H1 (cell line): Measurements from ENCODE around the gene LRP5. TPM values are rescaled to one million over a fixed set of nuclear protein-coding genes. Genes with fewer than 3 reads are reported as not detected.

Experiments
- CTCF ChIA-PET: fragments of 300-600 bp; sonication (Branson Sonifier 250); formaldehyde crosslinking; loops from one replicate; lab custom pipeline; 2021; ENCODE audit not compliant: partially characterized antibody; lab: Charles Lee
- POLR2A ChIA-PET: fragments of 300-600 bp; sonication (Branson Sonifier 250); formaldehyde crosslinking; loops from one replicate; lab custom pipeline; 2021; ENCODE audit warnings: inconsistent platforms; ENCODE audit not compliant: partially characterized antibody; lab: Charles Lee
- DNase-seq, 2 experiments: peaks; one replicate each; pipeline versions ENCODE4 v3.0.0 to v3.0.0-alpha.2; 2010 to 2022; ENCODE audit warnings: low spot score in 2 of 2, low read depth in 1 of 2, mixed read lengths in 1 of 2
- FAIRE-seq: peaks from 2 replicates; lab custom pipeline; 2011; peaks lifted over from hg19 to GRCh38; lab: Jason Lieb, UNC
- H2AFZ ChIP-seq: 2 replicates; pipeline ENCODE4 v1.8.1; 2012; ENCODE audit warnings: low read length, inconsistent platforms
- H2AK5ac ChIP-seq: 2 replicates; pipeline ENCODE4 v1.6.1; 2013; ENCODE audit warnings: low read depth, low read length
- H2BK120ac ChIP-seq: replicated peaks from 2 replicates; pipeline ENCODE3; 2013; ENCODE audit warnings: low read depth, low read length, inconsistent platforms
- H2BK12ac ChIP-seq: 2 replicates; pipeline ENCODE4 v1.6.1; 2013; ENCODE audit warnings: low read depth, low read length
- H2BK15ac ChIP-seq: 2 replicates; pipeline ENCODE4 v1.6.1; 2013; ENCODE audit warnings: low read length
- H2BK20ac ChIP-seq: 2 replicates; pipeline ENCODE4 v1.6.1; 2013; ENCODE audit warnings: low read length
- H2BK5ac ChIP-seq: 2 replicates; pipeline ENCODE4 v1.6.1; 2013; ENCODE audit warnings: low read depth, low read length
- H3K14ac ChIP-seq: 2 replicates; pipeline ENCODE4 v1.6.1; 2013; ENCODE audit warnings: inconsistent platforms; ENCODE audit not compliant: insufficient read length
- H3K18ac ChIP-seq: 2 replicates; pipeline ENCODE4 v1.6.1; 2013; ENCODE audit warnings: low read length; ENCODE audit errors: extremely low read depth
- H3K23ac ChIP-seq: 2 replicates; pipeline ENCODE4 v1.6.1; 2013; ENCODE audit warnings: inconsistent platforms; ENCODE audit not compliant: insufficient read length
- H3K23me2 ChIP-seq: 2 replicates; pipeline ENCODE4 v1.6.1; 2013; ENCODE audit warnings: low read depth, low read length
- H3K27ac ChIP-seq: 2 replicates; pipeline ENCODE4 v1.6.1; 2011; ENCODE audit warnings: low read depth, low read length, inconsistent platforms
- H3K27me3 ChIP-seq, 4 experiments: replicated peaks in 1 of 4; 1 replicate in 1 of 4; 2 replicates in 3 of 4; pipeline versions ENCODE4 v1.6.1 to v1.8.1; 2011 to 2013; ENCODE audit warnings: low read length in 3 of 4, mild to moderate bottlenecking in 3 of 4, inconsistent platforms in 2 of 4, mixed read lengths in 2 of 4, moderate library complexity in 1 of 4; ENCODE audit not compliant: control insufficient read depth in 3 of 4, insufficient read depth in 3 of 4; ENCODE audit errors: extremely low read depth in 1 of 4
- H3K36me3 ChIP-seq, 4 experiments: 2 replicates each; pipeline versions ENCODE4 v1.6.1 to v1.8.1; 2011 to 2013; ENCODE audit warnings: mild to moderate bottlenecking in 4 of 4, low read length in 3 of 4, moderate library complexity in 2 of 4, control low read depth in 1 of 4, inconsistent platforms in 1 of 4; ENCODE audit not compliant: insufficient read depth in 4 of 4, control insufficient read depth in 2 of 4
- H3K4ac ChIP-seq: replicated peaks from 2 replicates; pipeline ENCODE3; 2013; ENCODE audit warnings: low read length, low read depth, mixed read lengths, inconsistent platforms; ENCODE audit not compliant: insufficient read length
- H3K4me1 ChIP-seq, 4 experiments: replicated peaks in 1 of 4; 1 replicate in 1 of 4; 2 replicates in 3 of 4; pipeline versions ENCODE4 v1.6.1 to v1.8.1; 2011 to 2013; ENCODE audit warnings: low read length in 3 of 4, inconsistent platforms in 2 of 4, mixed read lengths in 1 of 4; ENCODE audit not compliant: insufficient read depth in 4 of 4, control insufficient read depth in 3 of 4
- H3K4me2 ChIP-seq, 2 experiments: 2 replicates each; pipeline versions ENCODE4 v1.6.1 to v1.8.1; 2011 to 2013; ENCODE audit warnings: low read depth in 2 of 2, low read length in 2 of 2, control low read depth in 1 of 2, inconsistent platforms in 1 of 2, mild to moderate bottlenecking in 1 of 2; ENCODE audit not compliant: insufficient read depth in 1 of 2
- H3K4me3 ChIP-seq, 4 experiments: fragments of 200-600, 300-600 bp in 1 of 4; sonication (generic), shearing (Covaris generic), sonication (Bioruptor Twin) in 1 of 4; 2 replicates each; pipeline versions ENCODE4 v1.5.1 to v1.8.1; 2011 to 2016; ENCODE audit warnings: low read length in 4 of 4, low read depth in 3 of 4, control low read depth in 2 of 4, inconsistent platforms in 2 of 4, mild to moderate bottlenecking in 2 of 4, mixed read lengths in 1 of 4, moderate library complexity in 1 of 4; ENCODE audit not compliant: insufficient read depth in 2 of 4; ENCODE audit errors: extremely low read depth in 1 of 4
- H3K56ac ChIP-seq: replicated peaks from 2 replicates; pipeline ENCODE3; 2013; ENCODE audit warnings: low read depth, mild to moderate bottlenecking, mixed read lengths, low read length, inconsistent platforms; ENCODE audit not compliant: insufficient read length
- H3K79me1 ChIP-seq: 2 replicates; pipeline ENCODE4 v1.6.1; 2013; ENCODE audit warnings: low read depth, low read length, control low read depth
- H3K79me2 ChIP-seq, 2 experiments: 2 replicates each; pipeline versions ENCODE4 v1.6.1 to v1.8.1; 2012 to 2013; ENCODE audit warnings: low read length in 2 of 2, mild to moderate bottlenecking in 2 of 2, inconsistent platforms in 1 of 2; ENCODE audit not compliant: insufficient read depth in 2 of 2, control insufficient read depth in 1 of 2
- H3K9ac ChIP-seq, 4 experiments: replicated peaks in 1 of 4; 1 replicate in 1 of 4; 2 replicates in 3 of 4; pipeline versions ENCODE4 v1.6.1 to v1.8.1; 2011 to 2013; ENCODE audit warnings: low read depth in 3 of 4, low read length in 3 of 4, control low read depth in 2 of 4, mild to moderate bottlenecking in 2 of 4, moderate library complexity in 2 of 4, inconsistent platforms in 1 of 4; ENCODE audit errors: extremely low read depth in 1 of 4
- H3K9me3 ChIP-seq, 2 experiments: 2 replicates each; pipeline versions ENCODE4 v1.6.1 to v1.8.1; 2012 to 2013; ENCODE audit warnings: mild to moderate bottlenecking in 2 of 2, moderate library complexity in 2 of 2, control low read depth in 1 of 2, inconsistent platforms in 1 of 2, low read depth in 1 of 2, low read length in 1 of 2, mixed read lengths in 1 of 2; ENCODE audit not compliant: insufficient read depth in 2 of 2
- H4K20me1 ChIP-seq, 2 experiments: replicated peaks in 1 of 2; 2 replicates each; pipeline versions ENCODE3 to v1.8.1; 2011 to 2013; ENCODE audit warnings: inconsistent platforms in 2 of 2, low read length in 2 of 2, mild to moderate bottlenecking in 1 of 2; ENCODE audit not compliant: insufficient read depth in 2 of 2, control insufficient read depth in 1 of 2
- H4K5ac ChIP-seq: 2 replicates; pipeline ENCODE4 v1.6.1; 2013; ENCODE audit warnings: low read length, low read depth, mixed read lengths, inconsistent platforms; ENCODE audit not compliant: insufficient read length
- H4K8ac ChIP-seq: 2 replicates; pipeline ENCODE4 v1.8.0; 2013; ENCODE audit warnings: mild to moderate bottlenecking, moderate library complexity, low read length, inconsistent platforms; ENCODE audit not compliant: insufficient read depth; ENCODE audit errors: extremely low read depth
- H4K91ac ChIP-seq: replicated peaks from 2 replicates; pipeline ENCODE3; 2013; ENCODE audit warnings: low read length, mixed read lengths, inconsistent platforms; ENCODE audit not compliant: insufficient read length
- ASH2L ChIP-seq: fragments of 200-600, 300-600 bp; sonication (generic); IDR thresholded peaks from one replicate; pipeline ENCODE4 v1.7.1; 2017; ENCODE audit warnings: low read length
- BRCA1 ChIP-seq: IDR thresholded peaks from 2 replicates; pipeline ENCODE4 v1.6.1; 2012; ENCODE audit warnings: low read depth, low read length, improper control_type of control experiment
- CHD2 ChIP-seq: IDR thresholded peaks from 2 replicates; pipeline ENCODE4 v1.6.1; 2012; ENCODE audit warnings: low read length, improper control_type of control experiment
- E2F6 ChIP-seq: IDR thresholded peaks from 2 replicates; pipeline ENCODE4 v1.6.1; 2012; ENCODE audit warnings: inconsistent platforms
- EP300 ChIP-seq, 2 experiments: IDR thresholded peaks; 1 replicate in 1 of 2; 2 replicates in 1 of 2; pipeline ENCODE4 v1.6.1; 2011 to 2012; ENCODE audit warnings: low read depth in 2 of 2, low read length in 2 of 2, mild to moderate bottlenecking in 2 of 2, borderline replicate concordance in 1 of 2, inconsistent platforms in 1 of 2, moderate library complexity in 1 of 2
- EZH2 ChIP-seq: fragments of 200-600 bp; sonication (generic); IDR thresholded peaks from 2 replicates; pipeline ENCODE4 v1.7.1; 2012; ENCODE audit warnings: low read depth, mild to moderate bottlenecking, moderate library complexity, low read length, inconsistent platforms; ENCODE audit not compliant: severe bottlenecking
- GABPA ChIP-seq: IDR thresholded peaks from 2 replicates; pipeline ENCODE4 v1.6.1; 2011; ENCODE audit warnings: mild to moderate bottlenecking, low read length, moderate library complexity, borderline replicate concordance; ENCODE audit not compliant: insufficient read depth
- HDAC6 ChIP-seq: IDR thresholded peaks from one replicate; pipeline ENCODE4 v1.7.1; 2012; ENCODE audit warnings: low read depth, mild to moderate bottlenecking, inconsistent platforms, low read length, moderate library complexity
- JUN ChIP-seq: IDR thresholded peaks from 2 replicates; pipeline ENCODE4 v1.6.1; 2011; ENCODE audit warnings: low read depth, mild to moderate bottlenecking, improper control_type of control experiment, low read length
- JUND ChIP-seq: IDR thresholded peaks from 2 replicates; pipeline ENCODE4 v1.6.1; 2011; ENCODE audit warnings: mild to moderate bottlenecking, improper control_type of control experiment, low read length
- MAFK ChIP-seq: IDR thresholded peaks from 2 replicates; pipeline ENCODE4 v1.6.1; 2012; ENCODE audit warnings: low read depth, mild to moderate bottlenecking, improper control_type of control experiment, low read length
- SP2 ChIP-seq: IDR thresholded peaks from 2 replicates; pipeline ENCODE4 v1.6.1; 2012; ENCODE audit warnings: mild to moderate bottlenecking, low read length, inconsistent platforms
- SRF ChIP-seq: IDR thresholded peaks from 2 replicates; pipeline ENCODE4 v1.6.1; 2011; ENCODE audit warnings: mild to moderate bottlenecking, low read depth, low read length, moderate library complexity
- SUZ12 ChIP-seq: fragments of 200-600 bp; sonication (generic); IDR thresholded peaks from 2 replicates; pipeline ENCODE4 v1.6.1; 2012; ENCODE audit warnings: mild to moderate bottlenecking, inconsistent platforms, low read length, moderate library complexity, mixed read lengths
- WGBS, 2 experiments: shearing (Covaris generic) in 1 of 2; methylation state at CpG; one replicate each; pipeline versions ENCODE4 v1.1.6 to v1.1.7; 2013 to 2015; ENCODE audit warnings: low lambda C conversion rate in 2 of 2, mixed read lengths in 2 of 2, inconsistent platforms in 1 of 2, low coverage in 1 of 2, missing lambda C conversion rate in 1 of 2; ENCODE audit not compliant: insufficient replicate concordance in 2 of 2, insufficient coverage in 1 of 2, insufficient read length in 1 of 2; ENCODE audit errors: extremely low coverage in 1 of 2, missing lambda C conversion rate in 1 of 2; 5-methylcytosine and 5-hydroxymethylcytosine counted together
- polyA plus RNA-seq, 7 experiments: library from polyadenylated mRNA; depleted of rRNA in 3 of 7; stranded (reverse) in 5 of 7; unstranded in 2 of 7; fragments of >200 nt in 5 of 7; fragments of 200-250 nt in 2 of 7; gene quantifications; 1 replicate in 5 of 7; 2 replicates in 1 of 7; 4 replicates in 1 of 7; pipeline versions ENCODE4 v1.2.1 to v1.2.3, GENCODE V29; 2011 to 2013; ENCODE audit warnings: missing spikeins in 2 of 7, mixed read lengths in 2 of 7
- total RNA-seq: library from RNA; stranded (reverse); fragmentation: NEBNext Ultra II Directional; extraction: Animal tissue kit (Norgen Biotek cat#: 25700); gene quantifications from 2 replicates; pipeline ENCODE4 v1.2.1, GENCODE V29; 2021

Gene LRP5
- total and polyA plus RNA-seq, 2 of the 8 experiments (the other 6 are each of a cell fraction or from before 2014, with no cell fraction given) = 19.0 to 38.9 TPM

DNA sequence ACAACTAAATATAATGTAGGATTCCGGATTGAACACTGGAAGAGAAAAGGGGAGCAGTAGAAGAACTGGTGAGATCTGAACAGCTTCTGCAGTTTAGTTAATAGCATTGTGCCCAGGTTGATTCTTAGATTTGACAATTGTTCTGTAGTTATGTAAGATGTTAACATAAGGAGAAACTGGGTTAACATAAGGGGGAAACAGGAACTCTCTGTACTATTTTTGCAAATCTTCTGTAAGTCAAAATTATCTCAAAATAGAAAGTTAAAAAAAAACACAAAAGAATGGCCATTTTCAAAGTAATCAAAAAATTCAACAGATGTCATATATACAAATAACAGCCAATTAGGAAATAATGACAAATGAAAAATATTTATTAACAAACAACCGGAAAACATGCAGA lies 18.7 kb upstream of the LRP5 start:
- Histone ChIP-seq H4K5ac (no peak overlapping the region), H2BK15ac (no peak overlapping the region), H3K23me2 (no peaks in the 10 kb centered on the region), H4K20me1 (no peaks in the 10 kb centered on the region), H3K79me1 (no peaks in the 10 kb centered on the region), H3K27me3 (no peaks in the 10 kb centered on the region; a peak in 2 of 7 replicates), H3K9me3 (peaks cover 8 to 11% of the 10 kb centered on the region in 2 experiments; a peak in 3 of 4 replicates), H3K79me2 (no peaks in the 10 kb centered on the region), H3K23ac (no peak overlapping the region), H3K18ac (no peak overlapping the region), H2AFZ (no peak overlapping the region), H3K36me3 (0 out of 8 replicates have a peak, but pooled peaks cover 0 to 2% (median 0%) of the 10 kb centered on the region in 4 experiments), H3K27ac (no peak overlapping the region), H3K4me2 (no peak overlapping the region), H3K14ac (no peak overlapping the region), H3K9ac (no peak overlapping the region), H4K91ac (no peak overlapping the region), H2BK12ac (no peak overlapping the region), H2AK5ac (no peak overlapping the region), H2BK5ac (no peak overlapping the region), H3K4me1 (peaks cover 0 to 2% (median 0%) of the 10 kb centered on the region in 4 experiments; a peak in 2 of 7 replicates), H3K56ac (no peak overlapping the region), H2BK20ac (no peak overlapping the region), H2BK120ac (no peak overlapping the region), H3K4me3 (no peak overlapping the region), H3K4ac (no peak overlapping the region), H4K8ac (no peak overlapping the region)
- ChIA-PET CTCF (interaction anchor here (1.2 kb wide), 1 partner anchor 88 kb away, joined by 5 read pairs; no protein-coding TSS in a partner anchor), POLR2A (no interaction called here)
- DNase-seq (no peak), FAIRE-seq (no peak)
- 87% methylated on average over 2 of the region's 2 CpGs; no CpG with 5 or more reads in 1 of the 2 experiments for WGBS, 2 experiments
- TF ChIP-seq SUZ12 (no peak), ASH2L (no peak), EZH2 (no peak), BRCA1 (no peak), MAFK (no peak), E2F6 (no peak), GABPA (no peak), CHD2 (no peak), JUND (no peak), SP2 (no peak), JUN (no peak), HDAC6 (no peak), SRF (no peak), EP300 (IDR thresholded peaks at IDR 0.05; ENCODE audit: borderline replicate concordance in 1 of 2, low read depth in 2 of 2, low read length in 2 of 2) (no peak)
